ENCODE measurements around the gene TMEM59. TPM values are rescaled to one million over a fixed set of nuclear protein-coding genes. Genes with fewer than 3 reads are reported as not detected.
"Not testable (repeated sequence)": the region's sequence is repeated elsewhere in the genome, so short reads cannot be mapped to it uniquely, and the experiment has no call there.

Gene TMEM59
- total RNA-seq, 1 donor from 2014 or later: 103 TPM

- Mint-ChIP-seq H3K4me1 (no peaks in the 10 kb centered on the region), H3K27ac (no peak overlapping the region), H3K27me3 (no peaks in the 10 kb centered on the region), H3K4me3 (no peak overlapping the region), H3K36me3 (ENCODE audit: low read depth) (no peaks in the 10 kb centered on the region), H3K9me3 (no peaks in the 10 kb centered on the region)
- DNase-seq: no peak
- ChIA-PET POLR2A (no interaction called here), CTCF (no interaction called here)
- TF ChIP-seq CTCF (IDR thresholded peaks at IDR 0.05): no peak
- intact Hi-C loops (cut with micrococcal nuclease): no loop called here
- ATAC-seq (ENCODE audit: low read depth): no peak
These were observed 51.4 kb downstream of the TMEM59 start for GRCh38 chr1:54001591-54001990.

GRCh38 chr1:53999920-54000319 lies 53.1 kb downstream of the TMEM59 start:
- Mint-ChIP-seq H3K4me3 (no peak overlapping the region), H3K4me1 (no peaks in the 10 kb centered on the region), H3K27me3 (peaks cover 3% of the 10 kb centered on the region), H3K27ac (no peak overlapping the region), H3K36me3 (ENCODE audit: low read depth) (no peaks in the 10 kb centered on the region), H3K9me3 (no peaks in the 10 kb centered on the region)
- ChIA-PET POLR2A (no interaction called here), CTCF (no interaction called here)
- no peak for DNase-seq
- ATAC-seq (ENCODE audit: low read depth): no peak
- intact Hi-C loops (cut with micrococcal nuclease): no loop called here
- no peak for TF ChIP-seq CTCF (IDR thresholded peaks at IDR 0.05)

- Mint-ChIP-seq H3K27me3 (peaks cover 3% of the 10 kb centered on the region), H3K9me3 (no peaks in the 10 kb centered on the region), H3K4me1 (no peaks in the 10 kb centered on the region), H3K36me3 (ENCODE audit: low read depth) (no peaks in the 10 kb centered on the region), H3K4me3 (no peak overlapping the region), H3K27ac (no peak overlapping the region)
- CTCF ChIA-PET: no interaction called here
- POLR2A ChIA-PET: no interaction called here
- no peak for TF ChIP-seq CTCF (IDR thresholded peaks at IDR 0.05)
- no peak for DNase-seq
- intact Hi-C loops (cut with micrococcal nuclease): no loop called here
- no peak for ATAC-seq (ENCODE audit: low read depth)
These were observed 54.8 kb downstream of the TMEM59 start for GRCh38 chr1:53998223-53998622.

- TF ChIP-seq CTCF (IDR thresholded peaks at IDR 0.05): no peak
- ATAC-seq (ENCODE audit: low read depth) (no peak), DNase-seq (no peak)
- no peaks in the 10 kb centered on the region for H3K9me3 Mint-ChIP-seq
- no peaks in the 10 kb centered on the region for H3K4me1 Mint-ChIP-seq
- ChIA-PET POLR2A (no interaction called here), CTCF (no interaction called here)
- peaks cover 4% of the 10 kb centered on the region for H3K27me3 Mint-ChIP-seq
- intact Hi-C loops (cut with micrococcal nuclease): no loop called here
- H3K27ac Mint-ChIP-seq: no peak overlapping the region
- H3K36me3 Mint-ChIP-seq (ENCODE audit: low read depth): no peaks in the 10 kb centered on the region
- H3K4me3 Mint-ChIP-seq: no peak overlapping the region
These were observed 57.3 kb downstream of the TMEM59 start for GRCh38 chr1:53995683-53996082.

- intact Hi-C loops (cut with micrococcal nuclease); H3K27ac Mint-ChIP-seq; DNase-seq; H3K36me3 Mint-ChIP-seq (ENCODE audit: low read depth); H3K4me1 Mint-ChIP-seq; H3K4me3 Mint-ChIP-seq; CTCF ChIA-PET; POLR2A ChIA-PET; H3K9me3 Mint-ChIP-seq; ATAC-seq (ENCODE audit: low read depth); H3K27me3 Mint-ChIP-seq: not testable (repeated sequence)
These were observed 58.5 kb downstream of the TMEM59 start for GRCh38 chr1:53994516-53994915.

- Mint-ChIP-seq H3K9me3 (no peaks in the 10 kb centered on the region), H3K4me3 (no peak overlapping the region), H3K27me3 (peaks cover 4% of the 10 kb centered on the region), H3K36me3 (ENCODE audit: low read depth) (no peaks in the 10 kb centered on the region), H3K4me1 (no peaks in the 10 kb centered on the region), H3K27ac (no peak overlapping the region)
- ChIA-PET CTCF (no interaction called here), POLR2A (no interaction called here)
- TF ChIP-seq CTCF (IDR thresholded peaks at IDR 0.05): no peak
- ATAC-seq (ENCODE audit: low read depth): no peak
- intact Hi-C loops (cut with micrococcal nuclease): no loop called here
- DNase-seq: no peak
These were observed 60.7 kb downstream of the TMEM59 start for GRCh38 chr1:53992085-53992874.
